Osteoblast (primary cell): ENCODE data around the gene KMT5C. TPM values are rescaled to one million over a fixed set of nuclear protein-coding genes. Genes with fewer than 3 reads are reported as not detected.

Experiments
- DNase-seq: peaks from one replicate; pipeline ENCODE4 v3.0.0; 2011; ENCODE audit warnings: low spot score, mixed read lengths; ENCODE audit not compliant: insufficient read length; ENCODE audit errors: missing footprints
- H2AFZ ChIP-seq: 2 replicates; pipeline ENCODE4 v1.6.0; 2011; ENCODE audit warnings: mild to moderate bottlenecking, low read length
- H3K27ac ChIP-seq: 2 replicates; pipeline ENCODE4 v1.5.1; 2011; ENCODE audit warnings: mild to moderate bottlenecking, low read depth, low read length, moderate library complexity
- H3K27me3 ChIP-seq: 2 replicates; pipeline ENCODE4 v1.6.0; 2012; ENCODE audit warnings: mild to moderate bottlenecking, control low read depth, inconsistent platforms, low read length, moderate library complexity; ENCODE audit not compliant: insufficient read depth
- H3K36me3 ChIP-seq: 2 replicates; pipeline ENCODE4 v1.5.1; 2011; ENCODE audit warnings: mild to moderate bottlenecking, low read length, control low read depth, moderate library complexity; ENCODE audit not compliant: insufficient read depth
- H3K4me1 ChIP-seq: 2 replicates; pipeline ENCODE4 v1.5.1; 2011; ENCODE audit warnings: mild to moderate bottlenecking, low read length, control low read depth, moderate library complexity; ENCODE audit not compliant: insufficient read depth
- H3K4me2 ChIP-seq: 2 replicates; pipeline ENCODE4 v1.6.0; 2011; ENCODE audit warnings: mild to moderate bottlenecking, low read length; ENCODE audit not compliant: insufficient read depth
- H3K4me3 ChIP-seq: fragments of 200-600 bp; sonication (generic); 3 replicates; pipeline ENCODE4 v1.5.1; 2012; ENCODE audit warnings: mild to moderate bottlenecking, low read length, inconsistent platforms; ENCODE audit not compliant: insufficient read depth
- H3K79me2 ChIP-seq: 2 replicates; pipeline ENCODE4 v1.6.0; 2012; ENCODE audit warnings: mild to moderate bottlenecking, low read length, control low read depth, inconsistent platforms; ENCODE audit not compliant: insufficient read depth
- H3K9me3 ChIP-seq: 2 replicates; pipeline ENCODE4 v1.5.1; 2011; ENCODE audit warnings: low read depth, low read length, control low read depth
- H4K20me1 ChIP-seq: 2 replicates; pipeline ENCODE4 v1.6.0; 2012; ENCODE audit warnings: mild to moderate bottlenecking, low read length, control low read depth; ENCODE audit not compliant: insufficient read depth
- CTCF ChIP-seq: IDR thresholded peaks from 2 replicates; pipeline ENCODE4 v1.5.1; 2011; ENCODE audit warnings: mild to moderate bottlenecking, low read depth, low read length, moderate library complexity; ENCODE audit errors: extremely low read depth
- total RNA-seq: library from RNA; depleted of rRNA; stranded (reverse); fragments of >200 nt; gene quantifications from 2 replicates; pipeline ENCODE4 v1.2.3, GENCODE V29; 2012

KMT5C gene
- total RNA-seq, 1 donor, result 10.9 TPM

DNA sequence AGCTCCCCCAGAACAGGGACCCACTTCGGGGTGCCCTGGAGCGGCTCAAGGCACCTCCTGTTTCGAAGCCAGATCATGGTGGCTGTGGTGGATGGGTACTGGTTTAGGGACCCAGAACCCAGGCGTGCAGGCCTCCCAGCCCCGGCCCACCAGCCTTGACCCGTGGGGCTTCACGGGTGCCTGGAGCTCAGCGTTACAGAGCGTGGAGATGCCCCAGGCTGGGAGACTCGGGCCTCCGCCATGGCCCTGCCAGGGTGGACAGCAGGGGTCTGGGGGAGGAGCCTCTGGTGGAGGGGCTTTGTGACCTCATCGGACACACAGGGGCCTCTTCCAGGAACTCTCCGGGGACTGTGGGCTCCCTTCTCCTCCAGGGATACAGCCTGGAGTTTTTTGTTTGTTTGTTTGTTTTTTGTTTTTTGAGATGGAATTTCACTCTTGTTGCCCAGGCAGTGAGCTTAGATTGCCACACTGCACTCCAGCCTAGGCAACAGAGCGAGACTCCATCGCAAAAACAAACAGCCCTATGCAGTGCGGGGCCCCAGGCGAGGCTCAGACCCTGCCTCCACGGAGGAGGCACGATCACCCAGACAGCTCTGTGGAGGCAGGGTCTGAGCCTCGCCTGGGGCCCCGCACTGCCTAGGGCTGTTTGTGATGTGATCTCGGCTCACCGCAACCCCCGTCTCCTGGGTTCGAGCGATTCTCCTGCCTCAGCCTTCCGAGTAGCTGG is 23.5 kb downstream of the KMT5C start, which contains the start of gene GARIN5B:
Gene GARIN5B (minus strand): TSS at position 271 of the 727 bp plus-strand sequence. CDS start 194 bp downstream, at position 77.
- no peaks in the 10 kb centered on the region for H3K27me3 ChIP-seq
- H3K36me3 ChIP-seq, result peaks cover 6% of the 10 kb centered on the region
- no peaks in the 10 kb centered on the region for H3K79me2 ChIP-seq
- TF ChIP-seq CTCF, result no peak
- no peak within 1 kb of the TSS for H2AFZ ChIP-seq
- H3K4me3 ChIP-seq, result no peak within 1 kb of the TSS
- H3K27ac ChIP-seq, result no peak within 1 kb of the TSS
- no peak for DNase-seq
- no peaks in the 10 kb centered on the region for H3K4me1 ChIP-seq
- no peaks in the 10 kb centered on the region for H4K20me1 ChIP-seq
- H3K9me3 ChIP-seq, result no peaks in the 10 kb centered on the region
- H3K4me2 ChIP-seq, result no peak within 1 kb of the TSS

DNA sequence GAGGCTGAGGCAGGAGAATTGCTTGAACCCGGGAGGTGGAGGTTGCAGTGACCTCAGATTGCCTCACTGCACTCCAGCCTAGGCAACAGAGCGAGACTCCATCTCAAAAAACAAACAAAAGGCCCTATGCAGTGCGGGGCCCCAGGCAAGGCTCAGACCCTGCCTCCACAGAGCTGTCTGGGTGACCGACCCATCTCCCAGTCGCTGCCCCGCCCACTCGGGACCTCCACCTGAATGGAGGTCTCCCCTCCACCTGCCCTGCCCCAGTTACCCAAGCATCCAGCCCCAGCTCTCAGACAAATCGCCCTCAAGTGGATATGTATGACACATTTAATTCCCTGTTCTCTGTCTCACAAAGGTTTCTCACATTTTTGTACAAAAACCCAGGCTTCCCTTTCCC is 25.6 kb downstream of the KMT5C start:
- H3K27ac ChIP-seq, result no peak overlapping the region
- H3K4me2 ChIP-seq, result no peak overlapping the region
- peaks cover 4% of the 10 kb centered on the region for H3K4me1 ChIP-seq
- no peaks in the 10 kb centered on the region for H4K20me1 ChIP-seq
- H3K27me3 ChIP-seq, result no peaks in the 10 kb centered on the region
- no peak overlapping the region for H3K4me3 ChIP-seq
- no peak for DNase-seq
- H2AFZ ChIP-seq, result no peak overlapping the region
- peaks cover 6% of the 10 kb centered on the region for H3K36me3 ChIP-seq
- no peaks in the 10 kb centered on the region for H3K9me3 ChIP-seq
- no peak for TF ChIP-seq CTCF
- no peaks in the 10 kb centered on the region for H3K79me2 ChIP-seq

DNA sequence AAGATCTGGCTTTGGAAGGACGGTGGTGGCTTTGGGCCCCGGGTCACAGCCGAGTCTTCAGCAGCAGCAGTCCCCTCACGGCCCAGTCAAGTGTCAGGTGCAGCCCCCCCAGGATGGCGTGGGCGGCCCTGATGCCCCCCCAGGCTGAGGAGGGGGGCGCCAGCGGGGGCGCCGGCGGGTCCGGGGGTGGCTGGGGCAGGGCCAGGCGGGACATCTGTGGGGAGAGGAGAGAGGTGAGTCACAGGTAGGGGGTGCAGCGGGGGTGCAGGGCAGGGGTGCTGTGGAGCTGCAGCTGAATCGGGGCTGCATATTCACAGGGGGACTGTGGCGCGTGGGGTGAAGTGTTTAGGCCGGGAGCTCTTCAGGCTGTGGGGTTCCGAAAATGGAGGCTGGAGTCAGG is 26.3 kb downstream of the KMT5C start:
- no peak for DNase-seq
- Histone ChIP-seq H3K4me3 (no peak overlapping the region), H3K79me2 (no peaks in the 10 kb centered on the region), H3K4me1 (peaks cover 9% of the 10 kb centered on the region), H2AFZ (no peak overlapping the region), H3K36me3 (peaks cover 6% of the 10 kb centered on the region), H3K4me2 (no peak overlapping the region), H3K27me3 (no peaks in the 10 kb centered on the region), H3K27ac (no peak overlapping the region), H3K9me3 (no peaks in the 10 kb centered on the region), H4K20me1 (no peaks in the 10 kb centered on the region)
- TF ChIP-seq CTCF, result no peak

DNA sequence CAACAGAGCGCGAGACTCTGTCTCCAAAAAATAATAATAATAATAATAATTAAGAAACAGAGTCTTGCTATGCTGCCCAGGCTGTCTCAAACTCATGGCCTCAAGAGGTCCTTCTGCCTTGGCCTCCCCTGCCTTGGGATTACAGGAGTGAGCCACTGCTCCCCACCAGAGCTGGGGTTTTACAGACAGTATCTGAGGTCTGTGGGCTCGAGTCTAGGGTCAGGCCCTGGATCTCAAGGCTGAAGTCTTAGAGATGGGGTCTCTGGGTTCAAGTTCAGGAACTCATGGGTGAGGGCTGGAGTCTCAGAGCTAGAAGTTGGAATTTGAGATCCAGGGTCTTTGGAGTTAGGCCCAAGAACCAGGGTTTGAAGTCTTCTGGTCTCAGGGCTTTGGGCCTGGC is 27.1 kb downstream of the KMT5C start:
- Histone ChIP-seq H3K4me3 (no peak overlapping the region), H3K9me3 (no peaks in the 10 kb centered on the region), H2AFZ (no peak overlapping the region), H3K36me3 (peaks cover 6% of the 10 kb centered on the region), H3K4me2 (no peak overlapping the region), H3K27ac (no peak overlapping the region), H3K27me3 (no peaks in the 10 kb centered on the region), H3K79me2 (no peaks in the 10 kb centered on the region), H4K20me1 (no peaks in the 10 kb centered on the region), H3K4me1 (peaks cover 11% of the 10 kb centered on the region)
- no peak for DNase-seq
- no peak for TF ChIP-seq CTCF
